Skeletal muscle satellite cell (primary cell): ENCODE results near the gene WDR59.
"Not testable (repeated sequence)": the region's sequence is repeated elsewhere in the genome, so short reads cannot be mapped to it uniquely, and the experiment has no call there.

Experiments
- H3K27me3 ChIP-seq: 2 replicates; pipeline ENCODE4 v1.7.0; 2013; ENCODE audit warnings: low read length; ENCODE audit not compliant: control insufficient read depth, insufficient read depth
- H3K36me3 ChIP-seq: 2 replicates; pipeline ENCODE4 v1.7.0; 2013; ENCODE audit warnings: mild to moderate bottlenecking, control low read depth, low read length; ENCODE audit not compliant: insufficient read depth
- H3K4me1 ChIP-seq: 2 replicates; pipeline ENCODE4 v1.7.0; 2013; ENCODE audit warnings: low read length; ENCODE audit not compliant: control insufficient read depth, insufficient read depth
- H3K4me2 ChIP-seq: 2 replicates; pipeline ENCODE4 v1.7.0; 2013; ENCODE audit warnings: mild to moderate bottlenecking, low read length
- H3K4me3 ChIP-seq: 2 replicates; pipeline ENCODE4 v1.7.0; 2013; ENCODE audit warnings: low read length
- H3K9ac ChIP-seq: 2 replicates; pipeline ENCODE4 v1.7.0; 2013; ENCODE audit warnings: mild to moderate bottlenecking, low read depth, low read length, moderate library complexity
- H3K9me3 ChIP-seq: replicated peaks from 2 replicates; pipeline ENCODE4 v1.7.0; 2013; ENCODE audit warnings: mild to moderate bottlenecking, control low read depth, low read length

WDR59 gene

DNA sequence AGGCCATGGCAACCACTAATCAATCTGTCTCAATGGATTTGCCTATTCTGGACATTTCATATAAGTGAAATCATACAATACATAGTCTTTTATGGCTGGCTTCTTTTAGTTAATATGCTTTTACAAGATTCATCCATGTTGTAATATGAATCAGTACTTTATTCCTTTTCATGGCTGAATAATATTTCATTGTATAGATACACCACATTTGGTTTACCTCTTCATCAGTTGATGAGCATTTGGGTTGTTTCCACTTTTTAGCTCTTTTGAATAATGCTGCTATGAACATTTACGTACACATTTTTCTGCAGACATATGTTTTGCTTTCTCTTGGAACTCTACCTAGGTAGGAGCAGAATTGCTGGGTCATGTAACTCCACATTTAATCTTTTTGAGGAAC is 11.1 kb upstream of the WDR59 start:
- H3K9ac ChIP-seq: no peak overlapping the region
- H3K36me3 ChIP-seq: no peaks in the 10 kb centered on the region

DNA sequence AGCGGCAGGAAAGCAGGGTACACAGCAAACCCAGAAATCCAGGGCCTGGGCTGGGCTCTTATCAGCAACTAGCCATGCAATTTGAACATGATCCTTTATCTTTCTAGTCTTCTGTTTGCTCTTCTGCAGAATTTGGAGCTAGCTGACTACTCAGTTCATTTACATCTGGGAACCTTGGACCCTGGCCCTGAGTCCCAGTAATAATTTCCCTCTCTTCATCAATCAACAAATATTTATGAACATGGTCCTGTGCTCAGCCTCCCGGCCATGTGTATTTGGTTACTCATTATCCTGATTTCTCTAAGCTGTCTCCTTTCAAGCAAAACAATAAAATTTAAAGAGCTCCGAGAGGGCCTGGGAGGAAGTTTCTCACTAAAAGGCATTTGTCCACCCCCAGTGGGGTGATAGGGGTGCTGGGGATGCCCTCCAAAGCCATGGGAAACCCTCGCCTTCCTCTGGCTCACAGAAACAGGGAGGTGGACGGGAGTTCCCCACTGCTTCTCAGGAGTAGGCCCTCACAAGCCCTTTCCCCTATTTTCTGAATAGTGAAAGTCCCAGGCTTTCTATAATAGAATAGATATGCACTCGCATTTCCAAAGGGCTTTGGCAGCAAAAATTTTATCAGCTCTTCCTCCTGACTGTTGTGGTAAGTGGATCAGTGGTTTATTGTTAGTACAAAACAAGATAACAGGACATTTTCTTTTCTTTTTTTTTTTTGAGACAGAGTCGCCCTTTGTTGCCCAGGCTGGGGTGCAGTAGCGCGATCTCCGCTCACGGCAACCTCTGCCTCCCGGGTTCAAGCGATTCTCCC is 6.9 kb upstream of the WDR59 start:
- no peaks in the 10 kb centered on the region for H3K9me3 ChIP-seq
- no peak overlapping the region for H3K4me2 ChIP-seq
- no peaks in the 10 kb centered on the region for H3K4me1 ChIP-seq
- H3K36me3 ChIP-seq: no peaks in the 10 kb centered on the region
- H3K4me3 ChIP-seq: no peak overlapping the region
- peaks cover 20% of the 10 kb centered on the region for H3K27me3 ChIP-seq
- H3K9ac ChIP-seq: no peak overlapping the region

More for the DNA sequence above, 11.1 kb upstream of the WDR59 start:
- no peak overlapping the region for H3K4me2 ChIP-seq
- peaks cover 20% of the 10 kb centered on the region for H3K27me3 ChIP-seq
- H3K4me1 ChIP-seq: peaks cover 7% of the 10 kb centered on the region
- no peak overlapping the region for H3K4me3 ChIP-seq
- H3K9me3 ChIP-seq: no peaks in the 10 kb centered on the region

DNA sequence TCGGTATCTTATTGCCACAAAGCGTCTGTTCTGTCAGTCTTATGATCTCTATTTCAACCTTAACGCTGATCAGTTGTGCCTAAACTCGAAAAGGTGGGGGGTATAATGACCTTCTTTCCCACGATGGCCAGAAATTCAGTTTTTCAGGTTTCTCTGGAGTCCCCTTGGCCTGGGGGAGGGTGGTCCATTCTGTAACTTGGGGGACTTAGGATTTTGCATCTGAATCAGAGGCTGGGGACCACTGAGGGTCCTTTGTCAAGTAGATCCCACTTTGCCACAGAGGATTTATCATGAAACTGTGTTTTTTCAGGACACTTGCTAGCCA is 6.3 kb upstream of the WDR59 start:
- Histone ChIP-seq H3K4me3 (no peak overlapping the region), H3K9me3 (no peaks in the 10 kb centered on the region), H3K4me2 (no peak overlapping the region), H3K36me3 (no peaks in the 10 kb centered on the region), H3K9ac (no peak overlapping the region), H3K27me3 (peaks cover 18% of the 10 kb centered on the region), H3K4me1 (no peaks in the 10 kb centered on the region)

DNA sequence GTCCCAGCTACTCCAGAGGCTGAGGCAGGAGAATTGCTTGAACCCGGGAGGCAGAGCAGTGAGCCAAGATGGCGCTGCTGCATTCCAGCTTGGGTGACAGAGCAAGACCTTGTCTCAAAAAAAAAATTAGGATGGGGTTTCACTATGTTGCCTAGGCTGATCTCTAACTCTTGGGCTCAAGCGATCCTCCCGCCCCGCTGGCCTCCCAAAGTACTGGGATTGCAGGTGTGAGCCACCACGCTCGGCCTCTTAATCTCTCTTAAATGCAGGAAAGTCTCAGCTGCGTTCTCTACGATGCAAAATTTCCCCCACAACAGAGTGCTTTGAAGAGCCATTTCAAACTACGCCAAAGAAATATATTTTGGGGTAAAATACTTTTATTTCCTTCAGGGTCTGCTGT is 5.9 kb upstream of the WDR59 start:
- peaks cover 16% of the 10 kb centered on the region for H3K27me3 ChIP-seq
- H3K4me1 ChIP-seq: no peaks in the 10 kb centered on the region
- no peak overlapping the region for H3K4me2 ChIP-seq
- H3K36me3 ChIP-seq: no peaks in the 10 kb centered on the region
- H3K4me3 ChIP-seq: no peak overlapping the region
- no peak overlapping the region for H3K9ac ChIP-seq
- no peaks in the 10 kb centered on the region for H3K9me3 ChIP-seq

DNA sequence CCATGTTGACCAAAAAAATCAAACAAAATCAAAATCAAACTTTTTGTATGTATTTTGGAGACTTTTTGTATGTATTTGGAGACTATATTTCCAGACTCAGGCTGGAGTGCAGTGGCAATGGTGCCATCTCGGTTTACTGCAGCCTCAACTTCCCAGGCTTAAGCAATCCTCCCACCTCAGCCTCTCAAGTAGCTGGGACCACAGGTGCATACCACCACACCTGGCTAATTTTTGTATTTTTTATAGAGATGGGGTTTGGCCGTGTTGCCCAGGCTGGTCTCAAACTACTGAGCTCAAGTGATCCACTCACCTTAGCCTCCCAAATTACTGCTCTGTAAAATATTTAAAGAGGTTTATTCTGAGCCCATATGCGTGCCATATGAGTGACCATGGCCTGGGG is 4.9 kb upstream of the WDR59 start:
- H3K36me3 ChIP-seq, H3K9ac ChIP-seq: not testable (repeated sequence)
- H3K27me3 ChIP-seq: peaks cover 16% of the 10 kb centered on the region

DNA sequence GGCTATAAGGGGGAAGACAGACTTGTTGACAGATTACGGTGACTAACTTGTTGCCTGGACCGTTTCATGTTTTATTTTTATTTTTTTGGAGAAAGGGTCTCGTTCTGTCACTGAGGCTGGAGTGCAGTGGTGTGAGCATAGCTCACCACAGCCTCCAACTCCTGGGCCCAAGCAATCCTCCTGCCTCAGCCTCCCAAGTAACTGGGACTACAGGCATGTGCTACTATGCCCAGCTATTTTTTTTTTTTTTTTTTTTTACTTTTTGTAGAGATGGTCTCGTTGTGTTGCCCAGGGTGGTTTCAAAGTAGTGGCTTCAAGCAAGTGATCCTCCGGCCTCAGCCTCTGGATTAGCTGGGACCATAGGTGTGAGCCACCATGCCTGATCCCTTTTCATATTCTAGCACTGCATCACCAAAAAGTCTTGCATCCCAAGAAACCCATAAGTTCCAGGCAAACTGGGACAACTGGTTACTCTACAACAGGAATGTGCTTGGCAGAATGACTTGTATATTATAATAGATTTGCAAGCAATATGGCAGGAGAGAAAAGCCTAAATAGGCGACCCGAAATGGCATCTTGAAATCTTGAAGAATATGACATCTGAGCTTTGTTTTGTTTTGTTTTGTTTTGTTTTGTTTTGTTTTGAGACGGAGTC is 2.2 kb upstream of the WDR59 start:
- H3K27me3 ChIP-seq: peaks cover 2% of the 10 kb centered on the region
- no peaks in the 10 kb centered on the region for H3K36me3 ChIP-seq

More for the DNA sequence above, 4.9 kb upstream of the WDR59 start:
- H3K4me2 ChIP-seq, H3K9me3 ChIP-seq, H3K4me3 ChIP-seq, H3K4me1 ChIP-seq: not testable (repeated sequence)

DNA sequence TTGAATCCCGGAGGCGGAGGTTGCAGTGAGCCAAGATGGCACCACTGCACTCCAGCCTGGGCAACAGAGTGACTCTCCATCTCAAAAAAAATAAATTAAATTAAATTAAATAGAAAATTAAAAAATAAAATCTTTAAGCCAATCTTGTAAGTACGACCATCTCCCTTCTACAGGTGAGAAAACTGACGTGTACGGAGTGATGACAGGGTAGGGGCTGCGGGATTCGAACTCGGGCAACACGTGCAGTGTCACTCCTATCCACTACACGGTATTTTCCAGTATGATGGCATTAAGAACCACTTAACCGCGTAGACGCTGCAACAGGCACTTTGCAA is 762 bp downstream of the WDR59 start:
- H3K4me2 ChIP-seq: peak overlapping the region; percentile 84
- peaks cover 4% of the 10 kb centered on the region for H3K4me1 ChIP-seq
- peak overlapping the region; percentile 85 for H3K9ac ChIP-seq
- no peaks in the 10 kb centered on the region for H3K36me3 ChIP-seq
- H3K27me3 ChIP-seq: peaks cover 2% of the 10 kb centered on the region
- H3K9me3 ChIP-seq: no peaks in the 10 kb centered on the region
- H3K4me3 ChIP-seq: peak overlapping the region; percentile 82

More for the DNA sequence above, 2.2 kb upstream of the WDR59 start:
- H3K9me3 ChIP-seq: no peaks in the 10 kb centered on the region
- H3K4me2 ChIP-seq: no peak overlapping the region
- H3K4me3 ChIP-seq: no peak overlapping the region
- H3K9ac ChIP-seq: no peak overlapping the region
- peaks cover 4% of the 10 kb centered on the region for H3K4me1 ChIP-seq

DNA sequence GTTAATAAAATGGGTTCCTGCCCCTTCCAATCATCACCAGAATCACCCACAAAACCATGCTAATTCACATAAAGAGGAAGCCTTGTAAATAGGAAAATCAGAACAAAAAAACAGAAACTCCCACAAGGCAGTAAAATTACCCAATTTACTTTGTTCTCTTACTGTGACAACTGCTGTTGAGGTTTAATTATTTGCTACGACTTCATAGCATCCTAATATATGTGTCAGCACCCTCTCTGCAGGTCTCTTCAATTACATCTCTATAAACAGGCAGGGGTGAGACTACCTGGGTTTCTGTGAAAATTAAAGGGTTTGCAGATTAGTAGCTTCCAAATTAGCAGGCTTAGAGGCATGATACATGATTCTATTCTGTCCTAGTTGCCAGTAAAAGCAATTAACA is 2.7 kb downstream of the WDR59 start:
- Histone ChIP-seq H3K4me2 (no peak overlapping the region), H3K9ac (no peak overlapping the region), H3K4me3 (no peak overlapping the region), H3K4me1 (peaks cover 4% of the 10 kb centered on the region), H3K36me3 (no peaks in the 10 kb centered on the region), H3K27me3 (no peaks in the 10 kb centered on the region), H3K9me3 (no peaks in the 10 kb centered on the region)

DNA sequence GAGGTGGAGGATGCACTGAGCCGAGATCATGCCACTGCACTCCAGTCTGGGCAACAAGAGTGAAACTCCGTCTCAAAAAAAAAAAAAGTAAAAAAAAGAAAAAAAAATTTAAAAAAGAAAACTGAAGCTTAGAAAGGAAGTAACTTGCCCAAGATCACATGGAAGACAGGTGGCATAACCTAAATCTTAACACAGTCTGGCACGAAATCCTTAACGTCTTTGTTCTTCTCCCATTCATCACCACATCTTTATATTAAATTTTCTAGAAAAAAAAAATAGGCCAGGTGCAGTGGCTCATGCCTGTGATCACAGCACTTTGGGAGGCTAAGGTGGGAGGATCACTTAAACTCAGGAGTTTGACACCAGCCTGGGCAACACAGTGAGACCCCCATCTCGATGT is 9.3 kb downstream of the WDR59 start:
- Histone ChIP-seq H3K36me3 (no peaks in the 10 kb centered on the region), H3K4me2 (no peak overlapping the region), H3K9me3 (no peaks in the 10 kb centered on the region)

DNA sequence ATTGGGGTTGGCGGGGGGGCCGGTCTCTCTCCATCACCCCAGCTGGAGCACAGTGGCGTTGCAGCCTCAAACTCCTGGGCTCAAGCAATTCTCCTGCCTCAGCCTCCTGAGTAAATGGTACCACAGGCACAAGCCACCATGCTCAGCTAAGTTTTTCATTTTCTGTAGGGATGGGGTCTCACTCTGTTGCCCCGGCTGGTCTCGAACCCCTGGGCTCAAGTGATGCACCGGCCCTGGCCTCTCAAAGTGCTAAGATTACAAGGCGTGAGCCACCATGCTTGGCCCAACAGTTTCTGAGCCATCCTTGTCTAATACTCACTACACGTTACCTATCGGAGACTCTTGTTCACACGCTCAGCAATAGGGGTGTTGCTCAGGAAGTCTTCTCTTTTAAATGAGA is 11.6 kb downstream of the WDR59 start:
- Histone ChIP-seq H3K27me3 (no peaks in the 10 kb centered on the region), H3K4me2 (no peak overlapping the region), H3K9me3 (no peaks in the 10 kb centered on the region), H3K4me3 (no peak overlapping the region), H3K36me3 (no peaks in the 10 kb centered on the region), H3K4me1 (no peaks in the 10 kb centered on the region), H3K9ac (no peak overlapping the region)

More for the DNA sequence above, 9.3 kb downstream of the WDR59 start:
- Histone ChIP-seq H3K4me1 (no peaks in the 10 kb centered on the region), H3K4me3 (no peak overlapping the region), H3K27me3 (no peaks in the 10 kb centered on the region), H3K9ac (no peak overlapping the region)

DNA sequence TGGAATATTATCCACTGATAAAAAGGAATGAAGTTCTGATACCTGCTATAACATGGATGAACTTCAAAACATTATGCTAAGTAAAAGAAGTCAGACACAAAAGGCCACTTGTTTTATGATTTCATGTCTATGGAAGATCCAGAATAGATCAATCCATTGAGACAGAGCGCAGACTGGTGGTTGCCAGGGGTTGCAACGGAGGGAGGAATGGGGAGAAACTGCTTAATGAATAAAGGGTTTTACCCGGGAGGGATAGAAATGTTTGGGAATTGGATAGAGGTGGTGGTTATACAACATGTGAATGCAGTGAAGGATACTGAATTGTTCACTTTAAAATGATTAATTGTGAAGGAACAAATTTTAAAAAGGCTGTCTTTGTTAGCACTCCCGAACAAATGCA is 30.2 kb downstream of the WDR59 start:
- H3K4me3 ChIP-seq: no peak overlapping the region
- peaks cover 35% of the 10 kb centered on the region for H3K36me3 ChIP-seq
- no peaks in the 10 kb centered on the region for H3K9me3 ChIP-seq
- H3K4me1 ChIP-seq: no peaks in the 10 kb centered on the region
- H3K9ac ChIP-seq: no peak overlapping the region
- no peaks in the 10 kb centered on the region for H3K27me3 ChIP-seq
- no peak overlapping the region for H3K4me2 ChIP-seq

DNA sequence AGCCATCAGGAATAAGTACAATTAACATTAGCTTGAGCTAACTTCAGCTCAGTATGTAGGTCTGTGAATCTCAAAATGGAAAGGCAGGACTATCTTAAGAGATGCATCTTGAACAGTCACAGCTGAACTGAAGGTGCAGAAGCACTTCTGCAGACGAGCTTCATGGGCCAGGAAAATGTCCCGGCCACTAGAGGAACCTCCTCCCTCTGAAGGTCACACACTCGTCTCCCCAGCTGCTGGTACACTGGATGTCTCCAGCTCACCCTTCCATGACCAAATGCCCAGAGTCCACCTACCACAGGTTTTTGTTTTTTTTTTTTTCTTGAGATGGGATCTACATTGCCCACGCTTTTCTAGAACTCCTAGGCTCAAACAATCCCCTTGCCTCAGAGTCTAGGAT is 33.2 kb downstream of the WDR59 start:
- Histone ChIP-seq H3K9ac (no peak overlapping the region), H3K9me3 (no peaks in the 10 kb centered on the region), H3K4me2 (no peak overlapping the region), H3K36me3 (peaks cover 45% of the 10 kb centered on the region), H3K4me1 (no peaks in the 10 kb centered on the region), H3K27me3 (no peaks in the 10 kb centered on the region), H3K4me3 (no peak overlapping the region)
